Measurements from ENCODE around the gene AVPR2. TPM values are rescaled to one million over a fixed set of nuclear protein-coding genes. Genes with fewer than 3 reads are reported as not detected.

Gene AVPR2
- total and polyA plus RNA-seq, 10 of the 15 experiments (the other 5 are each of a cell fraction or from before 2014, with no cell fraction given), result 0.12 to 0.37 TPM; not detected in 8

- Histone ChIP-seq H3K27ac (ENCODE audit: control insufficient read depth, insufficient read depth) (no peak overlapping the region), H3K9ac (ENCODE audit: control insufficient read depth, insufficient read depth, low read length) (no peak overlapping the region), H3K4me2 (ENCODE audit: control insufficient read depth, insufficient read depth) (no peak overlapping the region), H3K4me3 (no peak overlapping the region), H2AFZ (ENCODE audit: control insufficient read depth, low read depth, low read length) (no peak overlapping the region), H3K27me3 (replicated peaks in 1 of 2; ENCODE audit: control insufficient read depth in 2 of 2, insufficient read depth in 2 of 2, low read length in 1 of 2) (peaks cover 2% of the 10 kb centered on the region in 2 experiments; a peak in 2 of 4 replicates), H3K79me2 (ENCODE audit: control insufficient read depth, insufficient read depth, low read length) (no peaks in the 10 kb centered on the region), H3K9me3 (replicated peaks; ENCODE audit: control insufficient read depth, insufficient read depth, low read length) (no peaks in the 10 kb centered on the region), H3K4me1 (ENCODE audit: control insufficient read depth, insufficient read depth, low read length) (no peaks in the 10 kb centered on the region), H4K20me1 (ENCODE audit: control insufficient read depth, insufficient read depth) (no peaks in the 10 kb centered on the region), H3K36me3 (ENCODE audit: control insufficient read depth in 2 of 2, insufficient read depth in 2 of 2, low read length in 1 of 2) (no peaks in the 10 kb centered on the region)
- ChIA-PET RAD21 (ENCODE audit: unreplicated experiment) (no interaction called here), SMC1A (ENCODE audit: uncharacterized antibody, unreplicated experiment) (no interaction called here), POLR2A (no interaction called here), CTCF (no interaction called here)
- ATAC-seq (no peak), FAIRE-seq (no peak), DNase-seq (ENCODE audit: low read depth, low spot score) (no peak)
- in situ Hi-C loops (cut with MboI) (no loop called here), intact Hi-C loops (cut with micrococcal nuclease; ENCODE audit: unreplicated experiment) (no loop called here)
- 41% methylated on average over 27 of the region's 31 CpGs for WGBS (ENCODE audit: insufficient coverage, insufficient replicate concordance, low lambda C conversion rate, missing lambda C conversion rate)
- BruUV-seq (replicated peaks), result no TSS peak
- TF ChIP-seq TARDBP (IDR thresholded peaks at IDR 0.05; ENCODE audit: borderline replicate concordance), result no peak
- TF ChIP-seq MEF2A (IDR thresholded peaks at IDR 0.05; ENCODE audit: insufficient read depth, low read depth, low read length), result no peak
- TF ChIP-seq PML (IDR thresholded peaks at IDR 0.05; ENCODE audit: low read length), result no peak
- no peak for TF ChIP-seq PKNOX1 (IDR thresholded peaks at IDR 0.05)
- TF ChIP-seq CHD4 (IDR thresholded peaks at IDR 0.05), result no peak
- TF ChIP-seq KDM1A (IDR thresholded peaks at IDR 0.05; ENCODE audit: borderline replicate concordance), result no peak
- TF ChIP-seq MLLT1 (IDR thresholded peaks at IDR 0.05), result no peak
- no peak for TF ChIP-seq RBBP5 (conservative IDR thresholded peaks at IDR 0.05)
- no peak for TF ChIP-seq HDAC6 (IDR thresholded peaks at IDR 0.05; ENCODE audit: unreplicated experiment)
- no peak for TF ChIP-seq JUND (IDR thresholded peaks at IDR 0.05; ENCODE audit: low read depth, low read length)
- TF ChIP-seq STAT3 (IDR thresholded peaks at IDR 0.05; ENCODE audit: low read depth, low read length), result no peak
- no peak for TF ChIP-seq ETV6 (conservative IDR thresholded peaks at IDR 0.05 in 1 of 2, IDR thresholded peaks at IDR 0.05 in 1 of 2; ENCODE audit: borderline replicate concordance in 1 of 2, low read depth in 1 of 2)
- TF ChIP-seq ASH2L (IDR thresholded peaks at IDR 0.05; ENCODE audit: borderline replicate concordance, low read depth), result no peak
- no peak for TF ChIP-seq ZNF274 (IDR thresholded peaks at IDR 0.05; ENCODE audit: insufficient read depth, insufficient read length)
- TF ChIP-seq IKZF1 (conservative IDR thresholded peaks at IDR 0.05), result no peak
- no peak for TF ChIP-seq ATF2 (IDR thresholded peaks at IDR 0.05; ENCODE audit: low read length)
- TF ChIP-seq RB1 (IDR thresholded peaks at IDR 0.05; ENCODE audit: borderline replicate concordance), result no peak
Observed at GRCh38 chrX:153869473-153870287, 34.8 kb upstream of the AVPR2 start.
